Measurements from ENCODE around the gene ELFN2.

Gene ELFN2

DNA sequence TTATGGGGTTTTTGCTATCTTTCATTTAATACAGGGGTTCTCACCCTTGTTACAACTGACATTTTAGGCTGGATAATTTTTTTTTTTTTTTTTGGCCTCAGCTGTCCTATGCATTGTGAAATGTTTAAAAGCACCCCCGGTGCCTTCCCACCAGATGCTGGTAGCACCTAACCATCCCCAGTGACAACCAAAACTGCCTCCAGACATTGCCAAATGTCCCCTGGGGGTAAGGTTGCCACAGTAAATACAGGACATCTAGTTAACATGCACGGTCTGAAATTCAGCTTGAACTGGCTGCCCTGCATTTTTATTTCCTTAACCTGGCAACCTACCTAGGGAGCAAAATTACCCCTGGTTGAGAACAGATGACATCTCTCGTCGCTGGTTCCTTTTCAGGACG is 72.6 kb downstream of the ELFN2 start:
- DNase-seq (ENCODE audit: low read depth) = no peak
- TF ChIP-seq, protein P1, sequence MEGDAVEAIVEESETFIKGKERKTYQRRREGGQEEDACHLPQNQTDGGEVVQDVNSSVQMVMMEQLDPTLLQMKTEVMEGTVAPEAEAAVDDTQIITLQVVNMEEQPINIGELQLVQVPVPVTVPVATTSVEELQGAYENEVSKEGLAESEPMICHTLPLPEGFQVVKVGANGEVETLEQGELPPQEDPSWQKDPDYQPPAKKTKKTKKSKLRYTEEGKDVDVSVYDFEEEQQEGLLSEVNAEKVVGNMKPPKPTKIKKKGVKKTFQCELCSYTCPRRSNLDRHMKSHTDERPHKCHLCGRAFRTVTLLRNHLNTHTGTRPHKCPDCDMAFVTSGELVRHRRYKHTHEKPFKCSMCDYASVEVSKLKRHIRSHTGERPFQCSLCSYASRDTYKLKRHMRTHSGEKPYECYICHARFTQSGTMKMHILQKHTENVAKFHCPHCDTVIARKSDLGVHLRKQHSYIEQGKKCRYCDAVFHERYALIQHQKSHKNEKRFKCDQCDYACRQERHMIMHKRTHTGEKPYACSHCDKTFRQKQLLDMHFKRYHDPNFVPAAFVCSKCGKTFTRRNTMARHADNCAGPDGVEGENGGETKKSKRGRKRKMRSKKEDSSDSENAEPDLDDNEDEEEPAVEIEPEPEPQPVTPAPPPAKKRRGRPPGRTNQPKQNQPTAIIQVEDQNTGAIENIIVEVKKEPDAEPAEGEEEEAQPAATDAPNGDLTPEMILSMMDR (IDR thresholded peaks at IDR 0.05; ENCODE audit: low read depth, low read length, missing control alignments) = no peak
- no peak overlapping the region for H3K4me3 ChIP-seq (ENCODE audit: low read depth, low read length)

DNA sequence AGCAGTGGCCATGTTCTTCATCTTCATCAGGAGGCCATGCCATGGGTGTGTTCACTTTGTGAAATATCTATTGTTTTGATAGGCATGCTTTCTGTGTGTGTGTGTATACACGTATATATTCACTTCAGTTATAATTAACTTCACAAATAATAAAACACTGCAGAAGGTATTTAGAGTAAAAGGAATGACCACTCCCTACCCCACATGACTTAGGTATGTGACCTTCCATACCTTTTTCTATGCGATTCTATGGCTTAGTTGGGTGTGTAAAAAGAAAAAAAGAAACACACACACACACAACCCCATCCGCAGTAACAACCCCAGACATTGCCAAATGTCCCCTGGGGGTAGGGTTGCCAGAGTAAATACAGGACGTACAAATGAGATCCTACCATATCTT is 73.0 kb downstream of the ELFN2 start:
- DNase-seq (ENCODE audit: low read depth) = no peak
- no peak overlapping the region for H3K4me3 ChIP-seq (ENCODE audit: low read depth, low read length)
- TF ChIP-seq, protein P1 (IDR thresholded peaks at IDR 0.05; ENCODE audit: low read depth, low read length, missing control alignments) = no peak

DNA sequence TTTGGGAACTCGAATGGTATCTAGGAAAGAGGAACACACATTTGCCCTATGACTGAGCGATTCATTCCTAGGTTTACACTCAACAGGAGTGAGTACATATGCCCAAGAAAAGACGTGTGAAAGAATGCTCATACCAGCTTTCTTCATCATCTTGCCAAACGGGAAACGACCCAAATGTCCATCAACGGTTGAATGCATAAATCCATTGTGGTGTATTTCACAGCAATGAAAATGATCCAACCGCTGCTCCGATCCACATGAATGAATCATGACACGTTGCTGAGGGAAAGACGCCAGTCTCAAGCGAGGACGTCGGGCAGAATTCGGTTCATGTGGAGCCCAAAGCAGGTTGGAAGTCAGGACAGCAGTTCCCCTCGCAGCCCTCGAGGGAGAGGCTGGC is 73.4 kb downstream of the ELFN2 start:
- no peak overlapping the region for H3K4me3 ChIP-seq (ENCODE audit: low read depth, low read length)
- DNase-seq (ENCODE audit: low read depth) = no peak
- TF ChIP-seq, protein P1 (IDR thresholded peaks at IDR 0.05; ENCODE audit: low read depth, low read length, missing control alignments) = no peak

DNA sequence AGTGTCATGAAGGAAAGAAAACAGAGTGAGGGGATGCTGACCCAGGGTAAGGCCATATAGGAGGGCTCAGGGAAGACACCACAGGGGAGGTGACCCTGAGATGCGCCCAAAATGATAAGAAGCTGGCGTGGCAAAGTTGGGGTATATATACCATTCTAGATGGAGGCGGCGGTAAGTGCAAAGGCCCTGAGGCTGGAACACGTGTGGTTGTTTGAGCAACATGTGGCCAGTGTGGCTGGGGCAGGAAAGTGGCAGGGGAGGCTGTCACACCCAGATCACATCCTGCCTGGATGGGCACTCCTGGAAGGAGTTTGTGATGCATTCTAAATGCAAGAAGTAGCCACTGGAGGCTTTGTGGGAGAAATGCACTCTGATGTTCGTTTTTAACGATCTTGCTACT is 74.8 kb downstream of the ELFN2 start:
- no peak for DNase-seq (ENCODE audit: low read depth)
- no peak overlapping the region for H3K4me3 ChIP-seq (ENCODE audit: low read depth, low read length)
- TF ChIP-seq, protein P1 (IDR thresholded peaks at IDR 0.05; ENCODE audit: low read depth, low read length, missing control alignments) = no peak

DNA sequence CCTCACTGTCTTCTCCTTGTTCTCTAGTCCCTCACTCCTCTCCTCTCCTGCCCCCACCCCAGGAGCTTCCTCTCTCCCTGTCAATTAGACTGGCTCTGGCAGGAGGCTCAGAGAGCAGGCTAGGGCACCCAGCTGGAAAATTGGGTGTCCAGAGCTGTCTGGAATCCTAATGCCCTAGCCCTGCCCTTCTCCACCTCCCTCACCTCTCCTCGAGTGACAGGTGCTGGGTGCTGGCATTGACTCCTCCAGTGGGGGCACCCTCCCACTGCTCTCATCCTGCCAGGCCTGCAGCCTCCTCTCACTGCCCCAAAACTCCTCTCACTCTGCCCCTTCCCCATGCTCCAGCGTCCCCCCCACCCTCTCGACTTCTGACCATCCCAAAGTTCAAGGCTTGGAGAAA is 76.0 kb downstream of the ELFN2 start:
- TF ChIP-seq, protein P1 (IDR thresholded peaks at IDR 0.05; ENCODE audit: low read depth, low read length, missing control alignments) = no peak
- no peak for DNase-seq (ENCODE audit: low read depth)
- H3K4me3 ChIP-seq (ENCODE audit: low read depth, low read length) = no peak overlapping the region

DNA sequence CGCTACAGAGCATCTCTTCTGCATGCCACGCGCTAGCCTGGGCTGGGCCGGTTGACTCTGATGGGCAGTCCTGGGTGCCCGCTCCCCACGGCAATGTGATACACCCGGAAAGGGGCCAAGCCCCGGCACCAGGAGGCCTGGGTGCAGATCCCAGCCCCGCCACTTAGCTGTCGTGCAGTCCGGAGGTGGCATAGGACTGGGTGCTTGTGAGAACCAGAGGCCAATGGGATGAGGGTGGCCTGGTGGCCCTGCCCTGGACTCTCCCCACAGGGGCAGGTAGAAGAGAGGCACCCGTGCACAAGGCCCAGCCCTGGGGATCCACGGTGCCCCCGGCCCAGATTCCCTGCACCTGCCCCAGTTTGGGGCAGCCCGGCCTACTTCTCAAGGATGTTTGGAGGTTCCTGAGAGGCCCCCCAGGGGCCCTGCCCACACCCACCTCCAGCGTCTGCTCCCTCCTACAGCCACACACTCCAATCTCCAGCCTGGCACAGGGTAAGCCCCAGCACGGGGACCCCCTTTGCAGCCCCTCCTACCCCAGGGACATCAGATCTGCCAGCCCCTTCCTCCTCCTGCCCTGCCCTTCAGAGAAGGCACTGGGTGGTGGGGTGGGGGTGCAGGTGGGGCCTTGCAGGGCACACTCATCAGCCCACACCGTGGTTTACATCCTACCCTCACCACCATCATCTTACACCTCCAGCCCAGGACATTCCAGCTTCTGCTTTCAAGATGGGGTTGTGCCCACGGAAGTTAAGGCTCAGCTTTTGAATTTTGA is 78.0 kb downstream of the ELFN2 start:
- H3K4me3 ChIP-seq (ENCODE audit: low read depth, low read length) = no peak overlapping the region
- no peak for DNase-seq (ENCODE audit: low read depth)
- TF ChIP-seq, protein P1 (IDR thresholded peaks at IDR 0.05; ENCODE audit: low read depth, low read length, missing control alignments) = no peak

DNA sequence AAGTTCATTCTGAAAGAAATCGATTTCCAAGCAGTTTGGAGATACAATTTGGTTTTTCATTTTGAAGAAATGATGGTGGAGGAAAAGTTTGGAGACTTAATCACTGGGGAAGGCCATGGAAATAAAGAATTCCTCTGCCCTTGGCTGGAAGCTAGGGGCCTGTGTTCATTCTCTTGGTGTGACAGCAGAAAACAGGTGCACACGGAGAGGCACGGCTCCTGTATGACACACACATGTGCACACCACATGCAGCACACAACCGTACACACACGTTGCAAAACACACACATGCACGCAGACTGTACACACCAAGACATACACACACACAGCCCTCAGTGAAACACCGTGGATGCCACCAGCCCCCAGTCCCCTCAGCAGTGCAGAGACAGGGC is 80.8 kb downstream of the ELFN2 start:
- TF ChIP-seq, protein P1 (IDR thresholded peaks at IDR 0.05; ENCODE audit: low read depth, low read length, missing control alignments) = no peak
- no peak overlapping the region for H3K4me3 ChIP-seq (ENCODE audit: low read depth, low read length)
- no peak for DNase-seq (ENCODE audit: low read depth)

Data from GM12864 (cell line).